NK-92 (cell line): ENCODE measurements around the gene TANC1.
"Not testable (repeated sequence)": the region's sequence is repeated elsewhere in the genome, so short reads cannot be mapped to it uniquely, and the experiment has no call there.

Experiments
- DNase-seq: peaks from one replicate; lab custom pipeline; 2025; ENCODE audit not compliant: unreplicated experiment; lab: John Stamatoyannopoulos, UW

The TANC1 gene

DNA sequence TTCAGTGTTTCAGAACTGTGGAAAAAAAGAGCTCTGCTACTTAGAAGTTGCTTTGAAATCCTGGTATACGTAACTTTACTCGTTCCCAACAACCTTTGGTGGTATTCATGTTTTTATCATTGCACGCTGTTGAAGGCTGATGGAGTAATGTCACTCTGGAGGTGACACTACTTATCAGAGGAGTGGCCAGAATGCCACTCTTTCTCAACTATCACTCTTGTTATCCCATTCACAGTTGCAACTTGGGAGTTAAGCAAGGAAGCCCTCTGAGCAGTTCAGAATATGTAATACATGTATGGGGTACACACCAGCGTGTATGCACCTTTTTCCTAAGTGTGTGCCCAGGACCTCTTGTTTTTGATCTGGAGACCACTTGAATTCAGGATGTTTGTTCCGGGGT, 53.6 kb downstream of the TANC1 start:
- no peak for DNase-seq

DNA sequence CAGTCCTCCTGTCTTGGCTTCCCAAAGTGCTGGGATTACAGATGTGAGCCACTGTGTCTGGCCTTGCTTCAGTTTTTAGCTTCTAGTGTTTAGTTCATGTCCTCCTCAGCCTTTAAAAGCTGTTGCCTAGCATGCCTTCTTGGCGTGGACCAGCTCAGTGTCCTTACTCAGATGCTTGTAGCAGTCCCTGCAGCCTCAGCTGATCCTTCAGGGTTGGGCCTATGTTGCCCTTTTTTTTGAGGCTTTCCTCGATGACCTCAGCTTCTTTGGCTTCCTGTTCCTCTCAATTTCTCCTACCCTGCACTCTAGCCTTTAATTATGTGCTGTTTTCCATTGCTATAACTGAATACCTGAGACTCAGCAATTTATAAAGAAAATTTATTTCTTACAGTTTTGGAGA, 57.7 kb downstream of the TANC1 start:
- no peak for DNase-seq

DNA sequence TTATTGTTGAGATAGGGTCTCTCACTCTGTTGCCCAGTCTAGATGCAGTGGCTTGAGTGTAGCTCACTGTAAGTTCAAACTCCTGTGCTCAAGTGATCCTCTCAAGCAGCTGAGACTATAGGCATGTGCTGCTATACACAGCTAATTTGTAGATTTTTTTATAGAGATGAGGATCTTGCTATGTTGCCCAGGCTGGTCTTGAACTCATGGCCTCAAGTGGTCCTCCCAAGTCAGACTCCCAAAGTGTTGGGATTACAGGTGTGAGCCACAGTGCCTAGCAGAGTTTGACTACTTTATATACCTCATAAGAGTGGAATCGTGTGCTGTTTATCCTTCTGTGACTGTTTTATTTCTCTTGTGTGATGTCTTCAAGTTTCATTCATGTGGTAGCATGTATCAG, 60.3 kb downstream of the TANC1 start:
- DNase-seq, result no peak

DNA sequence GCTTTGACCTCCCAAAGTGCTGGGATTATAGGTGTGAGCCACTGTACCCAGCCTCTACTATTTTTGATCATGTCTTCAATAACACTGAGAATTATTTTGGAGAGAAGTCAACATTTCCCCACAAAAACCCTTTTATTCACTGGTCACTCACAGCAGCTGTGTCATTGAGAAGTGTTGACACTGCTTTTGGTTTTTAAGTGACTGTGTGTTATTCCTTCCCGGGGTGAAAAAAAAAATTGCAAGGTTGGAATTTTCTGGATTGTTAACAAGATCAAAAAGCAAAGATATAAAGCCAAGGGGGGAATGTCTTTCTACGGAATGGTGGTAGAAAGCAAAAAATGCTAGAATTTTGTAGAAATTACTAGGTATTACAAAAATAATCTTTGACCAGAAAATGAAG, 61.5 kb downstream of the TANC1 start:
- no peak for DNase-seq

DNA sequence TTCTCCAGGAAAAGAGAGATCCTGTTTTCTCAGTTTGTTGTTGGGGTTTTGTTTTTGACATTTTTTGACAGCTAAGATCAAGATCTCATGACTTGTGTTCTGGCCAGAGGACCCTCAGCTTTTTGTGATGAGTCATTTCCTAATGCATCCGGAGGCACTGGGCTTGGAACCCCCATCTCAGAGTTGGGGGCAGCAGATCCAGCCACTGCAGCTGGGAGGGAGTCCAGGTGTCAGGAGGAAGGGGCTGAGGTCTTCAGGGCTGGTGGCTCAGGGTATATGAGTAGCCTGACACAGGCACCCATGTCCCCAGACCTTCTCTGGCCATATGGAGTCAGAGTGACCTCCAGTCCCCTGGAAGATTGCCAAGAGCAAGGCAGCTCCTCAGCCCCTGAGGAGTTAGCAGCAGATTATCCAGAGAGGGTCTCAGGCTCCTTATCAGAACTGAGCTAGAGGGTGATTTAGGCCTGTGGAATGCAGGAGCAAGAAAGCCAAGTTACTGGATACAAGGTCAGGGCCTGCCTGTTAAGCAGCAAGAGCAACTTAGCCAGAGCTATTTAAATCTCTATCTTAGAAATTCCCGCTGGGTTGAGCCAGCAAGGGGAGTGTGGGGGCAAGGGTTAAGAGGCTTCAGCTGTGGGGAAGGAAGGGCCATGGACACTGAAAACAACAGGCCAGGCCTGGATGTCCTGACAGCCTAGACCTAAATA, 62.4 kb downstream of the TANC1 start:
- DNase-seq, result no peak

DNA sequence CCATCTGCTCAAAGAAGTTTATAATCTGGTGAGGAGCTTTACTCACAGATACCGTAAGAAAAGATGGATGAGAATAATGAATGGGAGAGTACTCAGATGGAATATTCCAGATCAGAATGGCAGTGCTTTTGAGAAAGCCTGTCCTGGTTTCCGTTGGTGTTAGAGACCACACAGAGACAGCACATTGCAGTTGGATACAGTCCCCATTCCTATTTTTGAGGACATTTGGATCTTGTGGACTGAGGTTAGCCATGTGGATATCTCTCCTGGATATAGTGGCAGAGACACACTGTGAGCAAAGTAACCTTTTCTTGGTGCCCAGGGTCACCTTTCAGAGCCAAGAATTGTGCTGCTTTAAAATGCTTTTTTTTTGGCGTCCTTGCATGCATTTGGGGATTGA, 63.7 kb downstream of the TANC1 start:
- DNase-seq, result no peak

DNA sequence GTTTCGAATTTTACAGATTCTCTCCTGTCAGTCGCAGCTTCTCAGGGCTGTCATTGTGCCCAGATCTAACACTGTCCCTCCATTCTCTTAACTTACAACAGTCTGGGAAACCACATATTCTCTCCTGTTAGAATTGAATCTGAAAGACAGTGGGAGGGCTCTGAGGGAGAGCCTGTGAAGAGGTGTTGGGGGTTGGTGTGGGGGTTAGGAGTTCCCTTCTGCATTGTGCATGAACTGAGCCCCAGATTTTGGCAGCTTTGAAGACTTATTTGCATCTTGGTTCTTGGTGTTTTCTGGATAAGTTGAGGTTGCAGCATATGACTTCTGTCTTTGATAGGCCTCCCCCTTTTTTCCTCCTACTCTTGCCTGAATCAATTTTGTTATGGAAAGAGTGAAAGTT, 64.1 kb downstream of the TANC1 start:
- no peak for DNase-seq

DNA sequence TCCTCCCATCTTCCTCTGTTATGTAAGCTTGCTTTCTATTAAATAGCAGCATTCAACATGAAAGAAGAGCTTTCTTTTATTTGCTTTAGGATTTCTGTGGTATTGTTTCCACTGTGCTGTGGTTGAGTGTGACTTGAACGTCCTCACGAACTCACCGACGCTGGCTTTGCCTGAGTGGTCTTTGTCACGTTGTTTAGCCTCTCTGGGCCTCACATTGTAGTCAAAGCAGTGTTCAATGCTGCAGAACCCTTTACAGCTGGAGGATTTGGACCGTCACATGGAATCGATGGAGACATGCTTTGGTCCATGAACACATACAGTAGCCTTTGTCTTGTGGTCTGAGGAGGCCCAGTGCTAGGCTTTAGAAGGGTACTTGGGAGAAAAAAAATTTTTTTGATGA, 66.3 kb downstream of the TANC1 start:
- no peak for DNase-seq

DNA sequence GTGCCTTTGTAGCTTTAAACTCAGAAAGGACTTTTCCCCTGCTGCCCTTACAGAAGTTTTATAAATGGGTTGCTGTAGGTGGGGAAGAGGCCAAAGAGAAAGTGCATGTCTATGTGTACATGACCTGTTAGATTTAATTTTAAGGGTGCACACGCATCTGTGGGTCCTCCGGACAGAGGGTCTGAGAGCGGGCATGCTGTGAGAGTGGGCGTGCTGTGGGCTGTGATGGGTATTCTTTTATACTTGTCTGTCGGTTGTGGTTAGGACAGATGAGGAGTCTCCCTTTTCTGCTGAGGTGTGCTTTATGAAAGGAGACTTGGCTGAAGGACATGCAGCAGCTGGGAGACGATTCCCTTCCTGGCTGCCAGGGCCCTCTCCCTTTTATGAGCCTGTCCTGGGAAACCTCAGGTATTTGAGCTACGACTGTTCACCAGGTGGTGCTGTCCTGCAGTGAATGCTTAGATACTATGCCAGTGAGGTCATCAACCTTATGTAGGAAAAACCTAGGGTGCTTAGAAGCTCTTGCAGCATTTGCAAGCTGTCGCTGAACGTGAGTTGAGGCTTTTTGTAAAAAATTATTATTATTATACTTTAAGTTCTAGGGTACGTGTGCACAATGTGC, 67.5 kb downstream of the TANC1 start:
- DNase-seq, result no peak

DNA sequence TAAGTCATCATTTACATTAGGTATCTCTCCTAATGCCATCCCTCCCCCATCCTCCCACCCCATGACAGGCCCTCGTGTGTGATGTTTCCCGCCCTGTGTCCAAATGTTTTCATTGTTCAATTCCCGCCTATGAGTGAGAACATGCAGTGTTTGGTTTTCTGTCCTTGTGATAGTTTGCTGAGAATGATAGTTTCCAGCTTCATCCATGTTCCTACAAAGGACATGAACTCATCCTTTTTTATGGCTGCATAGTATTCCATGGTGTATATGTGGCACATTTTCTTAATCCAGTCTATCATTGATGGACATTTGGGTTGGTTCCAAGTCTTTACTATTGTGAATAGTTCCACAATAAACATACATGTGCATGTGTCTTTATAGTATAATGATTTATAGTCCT, 68.0 kb downstream of the TANC1 start:
- not testable (repeated sequence) for DNase-seq

DNA sequence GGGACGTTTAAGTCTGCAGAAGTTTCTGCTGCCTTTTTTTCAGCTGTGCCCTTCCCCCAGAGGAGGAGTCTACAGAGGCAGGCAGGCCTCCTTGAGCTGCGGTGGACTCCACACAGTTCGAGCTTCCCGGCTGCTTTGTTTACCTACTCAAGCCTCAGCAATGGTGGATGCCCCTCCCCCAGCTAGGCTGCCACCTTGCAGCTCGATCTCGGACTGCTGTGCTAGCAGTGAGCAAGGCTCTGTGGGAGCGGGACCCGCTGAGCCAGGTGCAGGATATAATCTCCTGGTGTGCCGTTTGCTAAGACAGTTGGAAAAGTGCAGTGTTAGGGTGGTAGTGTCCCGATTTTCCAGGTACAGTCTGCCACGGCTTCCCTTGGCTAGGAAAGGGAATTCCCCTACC, 72.9 kb downstream of the TANC1 start:
- DNase-seq, result not testable (repeated sequence)

DNA sequence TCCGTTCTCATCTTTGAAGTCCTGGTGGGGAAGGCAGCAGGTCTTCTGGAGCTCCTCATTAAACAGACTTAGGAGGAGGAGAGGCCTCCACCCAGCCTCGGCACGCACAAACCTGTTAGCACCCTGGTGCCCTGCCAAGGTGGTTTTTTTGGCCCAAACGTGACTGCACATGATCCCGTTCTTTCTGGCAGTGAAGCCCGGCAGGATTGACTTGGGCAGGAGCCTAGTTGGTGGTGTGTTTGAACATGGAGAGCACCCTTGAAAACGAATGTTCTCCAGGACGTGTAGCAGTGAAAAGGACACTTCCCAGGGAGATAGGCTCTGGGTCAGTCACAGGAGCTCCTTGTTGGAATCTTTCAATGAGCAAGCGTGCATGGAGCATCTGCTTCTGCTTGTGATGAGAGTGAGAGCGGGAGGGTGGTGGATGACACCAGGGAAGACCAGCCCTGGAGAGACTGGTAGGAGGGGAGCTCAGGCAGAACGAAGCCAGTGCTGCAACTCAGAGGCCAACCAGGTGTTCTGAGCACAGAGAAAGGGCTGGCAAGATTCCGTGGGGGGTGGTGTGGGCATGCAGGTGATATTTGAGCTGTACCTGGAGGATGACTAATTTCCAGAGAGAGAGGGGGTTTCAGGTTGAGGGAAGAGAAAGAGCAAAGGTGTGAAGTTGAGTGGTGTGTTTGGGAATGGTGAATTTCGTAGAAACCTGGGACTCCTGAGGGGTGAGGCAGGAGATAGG, 73.8 kb downstream of the TANC1 start:
- DNase-seq, result no peak

DNA sequence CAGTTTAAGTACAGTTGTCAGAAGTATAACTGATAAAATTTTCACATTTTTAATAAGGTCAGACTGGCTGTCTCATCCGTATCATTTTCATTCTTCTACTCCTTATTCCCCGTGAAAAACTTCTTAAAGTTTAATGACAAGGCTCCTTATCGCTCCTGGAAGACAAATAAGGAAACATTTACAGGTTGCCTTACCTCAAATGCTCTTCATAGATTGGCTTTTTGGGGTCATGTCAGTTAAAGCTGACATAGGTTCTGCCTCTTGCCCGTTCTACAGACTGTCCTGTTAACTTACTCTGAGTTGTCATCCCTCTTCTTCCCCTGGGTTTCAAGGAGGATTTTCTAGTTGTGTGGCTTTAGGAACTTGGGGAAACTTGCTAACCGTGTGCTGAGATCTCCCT, 75.3 kb downstream of the TANC1 start:
- DNase-seq, result no peak

DNA sequence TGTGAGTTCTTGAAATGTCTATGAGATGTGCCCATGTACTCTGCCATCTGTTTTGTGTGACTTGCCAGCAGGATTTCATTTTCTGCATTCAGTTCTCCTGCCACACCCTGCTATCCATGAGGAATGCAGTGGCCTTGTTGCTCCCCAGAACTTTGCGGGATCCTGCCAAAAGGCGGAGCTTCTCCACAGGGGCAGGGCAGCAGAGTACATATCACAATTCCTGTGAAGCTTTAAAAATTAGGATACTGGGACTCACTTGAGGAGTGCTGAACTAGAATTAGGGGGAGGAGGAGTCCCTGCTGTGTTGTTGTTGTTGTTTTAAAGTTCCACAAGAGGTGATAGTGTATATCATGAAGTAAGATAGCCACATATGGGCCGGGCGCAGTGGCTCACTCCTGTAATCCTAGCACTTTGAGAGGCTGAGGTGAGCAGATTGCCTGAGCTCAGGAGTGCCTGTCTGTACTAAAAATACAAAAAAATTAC, 76.4 kb downstream of the TANC1 start:
- no peak for DNase-seq

DNA sequence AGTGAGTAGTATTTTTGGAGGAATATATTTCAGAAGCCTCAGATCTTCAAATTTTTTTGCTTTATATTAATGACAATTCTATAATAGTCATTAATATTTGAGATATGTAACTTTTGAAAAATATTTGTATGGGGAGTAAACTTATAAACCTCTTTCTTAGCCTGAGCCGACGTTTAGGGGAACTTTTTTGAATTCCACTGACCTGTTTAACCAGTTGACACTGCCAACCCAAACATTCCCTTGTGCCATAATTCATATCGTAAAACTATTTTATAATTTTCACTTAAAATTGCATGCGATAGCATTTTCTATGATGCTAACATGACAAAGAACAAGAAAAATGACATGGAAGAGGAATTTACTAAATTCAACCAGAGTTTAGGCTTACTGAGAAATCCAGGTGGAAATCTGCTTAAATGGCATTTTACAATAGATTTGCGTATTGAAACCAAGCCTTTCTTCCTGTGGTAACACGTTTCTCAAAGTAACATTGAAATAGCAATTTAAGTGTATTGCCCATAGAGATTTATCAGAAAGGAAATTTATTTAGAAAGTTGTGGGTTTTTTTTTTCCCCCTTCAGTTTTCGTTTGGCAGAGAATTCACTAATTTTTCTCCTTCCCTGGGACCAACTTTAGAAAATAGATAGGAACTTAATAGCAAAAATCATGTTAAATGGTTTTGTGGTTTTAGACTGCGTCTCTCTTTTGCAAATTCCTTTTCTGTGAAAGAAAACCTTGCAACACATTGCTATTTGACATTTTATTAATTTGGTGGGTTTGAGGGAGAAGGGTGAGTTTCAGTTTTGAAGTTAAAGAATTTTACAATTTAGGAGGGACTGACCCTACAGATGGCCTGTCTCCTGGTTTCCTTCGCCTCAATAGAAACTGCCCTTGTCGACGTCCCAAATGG, 77.4 kb downstream of the TANC1 start:
- no peak for DNase-seq

DNA sequence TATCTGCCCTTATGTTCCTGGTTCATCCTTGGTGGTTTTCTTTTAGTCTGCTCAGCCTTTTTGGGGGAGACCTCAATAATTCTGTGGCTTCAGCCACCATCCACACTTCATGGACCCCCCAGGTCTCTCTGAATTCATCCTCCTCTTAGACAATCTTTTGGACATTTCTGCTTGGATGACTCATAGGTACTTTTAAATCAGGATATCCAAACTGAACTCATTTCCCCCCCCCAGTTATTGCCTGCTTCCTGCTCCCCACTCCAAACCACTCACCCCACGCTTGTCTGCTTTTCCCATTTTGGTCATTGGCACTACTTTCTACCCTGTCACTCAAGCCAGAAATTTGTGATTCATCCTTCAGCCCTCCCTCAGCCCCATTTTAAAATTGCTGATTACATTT, 78.5 kb downstream of the TANC1 start:
- no peak for DNase-seq

DNA sequence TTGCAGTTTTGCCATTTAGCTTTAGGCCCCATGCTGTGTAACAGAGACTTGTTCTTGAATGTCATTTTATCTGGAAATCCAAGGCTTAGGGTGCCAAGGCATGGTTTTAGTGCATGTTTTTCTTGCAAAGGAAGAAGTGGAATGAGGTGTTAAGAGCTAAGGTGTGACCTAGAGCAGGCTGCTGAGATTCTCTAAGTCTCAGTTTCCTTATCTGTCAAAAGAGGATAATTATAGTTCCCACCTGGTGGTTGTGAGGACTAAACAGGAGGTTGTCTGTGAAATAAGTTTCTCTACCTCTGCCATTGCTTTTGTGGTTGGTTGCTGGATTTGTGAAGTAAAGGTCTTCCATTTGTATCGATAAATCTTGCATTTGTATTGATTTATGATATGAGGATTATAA, 82.0 kb downstream of the TANC1 start:
- DNase-seq, result no peak

DNA sequence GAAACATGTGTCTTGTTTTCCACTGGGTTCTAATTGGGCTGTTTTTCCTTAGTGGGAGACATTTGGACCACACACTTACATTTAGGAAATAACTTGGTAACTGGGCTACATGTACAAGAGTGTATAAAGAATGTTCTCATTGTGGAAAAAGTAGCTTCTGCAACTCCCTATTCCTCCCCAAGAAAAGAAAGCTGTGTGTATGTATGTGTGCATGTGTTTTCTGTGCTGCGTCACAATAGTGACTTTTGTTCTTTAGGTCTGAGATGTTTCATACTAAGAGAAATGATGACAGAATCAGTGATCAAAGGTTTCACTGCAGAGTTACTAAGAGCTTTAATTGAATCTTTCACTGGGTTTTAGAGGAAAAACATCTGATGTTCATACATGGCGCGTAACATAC, 82.7 kb downstream of the TANC1 start:
- DNase-seq, result no peak

DNA sequence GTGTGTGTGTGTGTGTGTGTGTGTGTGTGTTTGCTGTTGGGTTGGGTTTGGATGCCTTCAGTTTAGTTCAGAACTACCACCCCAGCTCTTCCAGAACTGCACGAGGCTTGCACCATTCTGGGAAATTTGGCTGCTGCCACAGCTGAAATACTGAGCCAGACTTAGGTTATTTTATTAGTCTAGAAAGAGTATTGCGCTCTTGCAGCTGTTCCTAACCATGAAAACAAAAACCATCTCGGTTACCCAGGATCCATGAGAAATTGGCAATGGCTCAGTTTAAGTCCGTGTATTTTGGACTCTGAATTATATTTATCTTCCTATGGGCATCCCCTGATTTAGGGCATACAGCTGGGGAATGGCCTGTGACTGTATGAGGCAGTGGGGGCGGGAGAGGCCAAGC, 83.2 kb downstream of the TANC1 start:
- DNase-seq, result no peak

DNA sequence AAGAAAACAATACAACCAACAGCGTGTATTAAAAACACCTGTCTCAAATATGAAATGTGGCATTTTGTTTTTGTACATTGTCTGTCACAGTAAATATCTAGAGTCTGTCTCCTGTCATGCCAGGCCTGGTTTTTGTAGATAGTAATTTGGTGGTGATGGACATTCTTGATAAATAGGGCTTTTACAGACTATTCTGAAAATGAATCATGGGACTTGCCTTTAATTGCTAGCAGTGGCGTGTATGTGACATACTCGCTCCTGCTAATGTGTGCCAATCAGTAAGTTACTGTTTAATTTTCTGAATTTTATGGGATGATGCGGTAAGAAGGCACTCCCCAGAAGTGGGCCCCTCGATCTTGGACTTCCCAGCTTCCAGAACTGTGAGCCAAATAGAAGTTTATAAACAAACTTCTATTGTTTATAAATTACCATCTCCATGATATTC, 83.7 kb downstream of the TANC1 start:
- DNase-seq, result no peak
